ENCODE results near the gene ILF2. TPM values are rescaled to one million over a fixed set of nuclear protein-coding genes. Genes with fewer than 3 reads are reported as not detected.

ILF2 gene
- polyA plus RNA-seq, 1 donor (not counting 4 experiments of a cell fraction or from before 2014, with no cell fraction given) = 232 TPM

- FAIRE-seq = no peak
- dilution Hi-C loops (cut with MboI; ENCODE audit: extremely low pct_ligation_motif_present, low sequenced_read_pairs) = no loop called here
Observed at GRCh38 chr1:153630384-153630783, 40.4 kb downstream of the ILF2 start.

DNA sequence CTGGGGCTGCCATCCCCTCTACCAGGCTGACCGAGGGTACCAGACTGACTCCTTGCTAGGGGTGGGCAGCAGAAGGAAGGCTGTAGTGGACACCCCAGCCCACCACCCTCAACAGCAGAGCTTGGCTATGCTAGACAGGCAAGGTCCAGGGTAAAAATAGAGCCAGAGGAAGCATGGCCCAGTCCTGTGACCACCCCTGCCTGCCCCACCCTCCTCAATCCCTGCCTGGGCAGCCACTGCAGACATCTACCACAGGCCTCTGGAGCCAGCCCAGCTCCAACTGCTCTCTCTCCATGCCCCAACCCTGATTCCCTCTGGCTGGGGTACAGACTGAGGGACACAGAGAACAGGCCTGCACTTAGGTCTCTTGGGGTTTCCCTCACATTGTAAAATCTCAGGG is 40.8 kb downstream of the ILF2 start:
- no peak overlapping the region for H3K9ac ChIP-seq (ENCODE audit: control insufficient read depth, extremely low read depth, insufficient read depth, low read length)
- FAIRE-seq (no peak), DNase-seq (ENCODE audit: low read depth, low spot score) (no peak)
- no peak overlapping the region for H3K27ac ChIP-seq (ENCODE audit: control insufficient read depth, insufficient read depth, low read length)
- H3K4me1 ChIP-seq (ENCODE audit: control insufficient read depth, extremely low read depth, insufficient read depth, low read length) = peaks cover 25% of the 10 kb centered on the region
- dilution Hi-C loops (cut with MboI; ENCODE audit: extremely low pct_ligation_motif_present, low sequenced_read_pairs) = no loop called here
- no peaks in the 10 kb centered on the region for H4K20me1 ChIP-seq (ENCODE audit: control insufficient read depth, extremely low read depth, insufficient read depth, low read length)
- TF ChIP-seq EZH2 (IDR thresholded peaks at IDR 0.05; ENCODE audit: low read length) = no peak
- TF ChIP-seq, protein P1, sequence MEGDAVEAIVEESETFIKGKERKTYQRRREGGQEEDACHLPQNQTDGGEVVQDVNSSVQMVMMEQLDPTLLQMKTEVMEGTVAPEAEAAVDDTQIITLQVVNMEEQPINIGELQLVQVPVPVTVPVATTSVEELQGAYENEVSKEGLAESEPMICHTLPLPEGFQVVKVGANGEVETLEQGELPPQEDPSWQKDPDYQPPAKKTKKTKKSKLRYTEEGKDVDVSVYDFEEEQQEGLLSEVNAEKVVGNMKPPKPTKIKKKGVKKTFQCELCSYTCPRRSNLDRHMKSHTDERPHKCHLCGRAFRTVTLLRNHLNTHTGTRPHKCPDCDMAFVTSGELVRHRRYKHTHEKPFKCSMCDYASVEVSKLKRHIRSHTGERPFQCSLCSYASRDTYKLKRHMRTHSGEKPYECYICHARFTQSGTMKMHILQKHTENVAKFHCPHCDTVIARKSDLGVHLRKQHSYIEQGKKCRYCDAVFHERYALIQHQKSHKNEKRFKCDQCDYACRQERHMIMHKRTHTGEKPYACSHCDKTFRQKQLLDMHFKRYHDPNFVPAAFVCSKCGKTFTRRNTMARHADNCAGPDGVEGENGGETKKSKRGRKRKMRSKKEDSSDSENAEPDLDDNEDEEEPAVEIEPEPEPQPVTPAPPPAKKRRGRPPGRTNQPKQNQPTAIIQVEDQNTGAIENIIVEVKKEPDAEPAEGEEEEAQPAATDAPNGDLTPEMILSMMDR (optimal IDR thresholded peaks at IDR 0.05 in 1 of 3, IDR thresholded peaks at IDR 0.05 in 1 of 3, conservative IDR thresholded peaks at IDR 0.05 in 1 of 3; ENCODE audit: extremely low read depth in 1 of 3, insufficient read depth in 2 of 3, low read length in 3 of 3) = no peak
- H2AFZ ChIP-seq (ENCODE audit: control insufficient read depth, low read length) = no peak overlapping the region
- peaks cover 7 to 12% of the 10 kb centered on the region in 2 experiments for H3K36me3 ChIP-seq (ENCODE audit: control insufficient read depth in 2 of 2, extremely low read depth in 1 of 2, insufficient read depth in 2 of 2, low read length in 2 of 2)
- H3K27me3 ChIP-seq (ENCODE audit: control insufficient read depth, extremely low read depth, insufficient read depth, low read length) = no peaks in the 10 kb centered on the region
- H3K9me3 ChIP-seq (ENCODE audit: control insufficient read depth, low read depth, low read length) = no peaks in the 10 kb centered on the region
- H3K4me3 ChIP-seq (ENCODE audit: control insufficient read depth in 2 of 3, extremely low read depth in 1 of 3, insufficient read depth in 2 of 3, low read depth in 1 of 3, low read length in 3 of 3) = no peak overlapping the region
- peaks cover 6% of the 10 kb centered on the region for H3K9me1 ChIP-seq (ENCODE audit: control insufficient read depth, extremely low read depth, insufficient read depth, low read length)
- peaks cover 25% of the 10 kb centered on the region for H3K79me2 ChIP-seq (ENCODE audit: control insufficient read depth, insufficient read depth, low read length)
- H3K4me2 ChIP-seq (ENCODE audit: control insufficient read depth, extremely low read depth, insufficient read depth, low read depth, low read length) = no peak overlapping the region

More at GRCh38 chr1:153630384-153630783, 40.4 kb downstream of the ILF2 start:
- no peak overlapping the region for H2AFZ ChIP-seq (ENCODE audit: control insufficient read depth, low read length)
- H3K27me3 ChIP-seq (ENCODE audit: control insufficient read depth, extremely low read depth, insufficient read depth, low read length) = no peaks in the 10 kb centered on the region
- no peak overlapping the region for H3K4me2 ChIP-seq (ENCODE audit: control insufficient read depth, extremely low read depth, insufficient read depth, low read depth, low read length)
- no peaks in the 10 kb centered on the region for H3K9me3 ChIP-seq (ENCODE audit: control insufficient read depth, low read depth, low read length)
- peaks cover 3 to 8% of the 10 kb centered on the region in 2 experiments for H3K36me3 ChIP-seq (ENCODE audit: control insufficient read depth in 2 of 2, extremely low read depth in 1 of 2, insufficient read depth in 2 of 2, low read length in 2 of 2)
- H3K79me2 ChIP-seq (ENCODE audit: control insufficient read depth, insufficient read depth, low read length) = peaks cover 25% of the 10 kb centered on the region
- no peak overlapping the region for H3K27ac ChIP-seq (ENCODE audit: control insufficient read depth, insufficient read depth, low read length)
- no peak overlapping the region for H3K9ac ChIP-seq (ENCODE audit: control insufficient read depth, extremely low read depth, insufficient read depth, low read length)
- DNase-seq (ENCODE audit: low read depth, low spot score) = no peak
- H3K9me1 ChIP-seq (ENCODE audit: control insufficient read depth, extremely low read depth, insufficient read depth, low read length) = peaks cover 6% of the 10 kb centered on the region
- TF ChIP-seq, protein P1 (optimal IDR thresholded peaks at IDR 0.05 in 1 of 3, IDR thresholded peaks at IDR 0.05 in 1 of 3, conservative IDR thresholded peaks at IDR 0.05 in 1 of 3; ENCODE audit: extremely low read depth in 1 of 3, insufficient read depth in 2 of 3, low read length in 3 of 3) = no peak
- no peak overlapping the region for H3K4me3 ChIP-seq (ENCODE audit: control insufficient read depth in 2 of 3, extremely low read depth in 1 of 3, insufficient read depth in 2 of 3, low read depth in 1 of 3, low read length in 3 of 3)
- peaks cover 25% of the 10 kb centered on the region for H3K4me1 ChIP-seq (ENCODE audit: control insufficient read depth, extremely low read depth, insufficient read depth, low read length)
- no peaks in the 10 kb centered on the region for H4K20me1 ChIP-seq (ENCODE audit: control insufficient read depth, extremely low read depth, insufficient read depth, low read length)

Data from keratinocyte (primary cell).